NCI-H524 treated with DMSO at 0.1 percent for 48 hours (cell line): ENCODE measurements around the gene ZNF564.
"Not testable (repeated sequence)": the region's sequence is repeated elsewhere in the genome, so short reads cannot be mapped to it uniquely, and the experiment has no call there.

ENCODE experiments used
- DNase-seq: peaks from one replicate; lab custom pipeline; 2025; lab: John Stamatoyannopoulos, UW

The ZNF564 gene

GRCh38 chr19:12551060-12551832 is at the start of gene ZNF564:
ZNF564 (minus strand) TSS chr19:12551482; CDS start chr19:12551332, 150 bp downstream.
- DNase-seq, result peak; percentile 98

GRCh38 chr19:12597594-12597993 is 46.3 kb upstream of the ZNF564 start:
- no peak for DNase-seq

GRCh38 chr19:12596927-12597548 is 45.8 kb upstream of the ZNF564 start:
- DNase-seq, result no peak

GRCh38 chr19:12596485-12596884 is 45.2 kb upstream of the ZNF564 start:
- no peak for DNase-seq

GRCh38 chr19:12581100-12581499 is 29.8 kb upstream of the ZNF564 start:
- DNase-seq, result no peak

GRCh38 chr19:12580180-12580694 is 29.0 kb upstream of the ZNF564 start:
- DNase-seq, result no peak

- no peak for DNase-seq
Observed at GRCh38 chr19:12578641-12579040, 27.4 kb upstream of the ZNF564 start.

- no peak for DNase-seq
Observed at GRCh38 chr19:12574036-12574435, 22.8 kb upstream of the ZNF564 start.

- no peak for DNase-seq
Observed at GRCh38 chr19:12567951-12568350, 16.7 kb upstream of the ZNF564 start.

- not testable (repeated sequence) for DNase-seq
Observed at GRCh38 chr19:12566380-12566779, 15.1 kb upstream of the ZNF564 start.

- DNase-seq, result peak; percentile 30
Observed at GRCh38 chr19:12564016-12564664, 12.9 kb upstream of the ZNF564 start.

GRCh38 chr19:12555456-12555930 is 4.2 kb upstream of the ZNF564 start:
- DNase-seq, result no peak

- DNase-seq, result no peak
Observed at GRCh38 chr19:12546903-12547302, 4.4 kb downstream of the ZNF564 start.

- no peak for DNase-seq
Observed at GRCh38 chr19:12546068-12546467, 5.2 kb downstream of the ZNF564 start.

GRCh38 chr19:12545267-12545666 is 6.0 kb downstream of the ZNF564 start:
- DNase-seq, result no peak

- DNase-seq, result no peak
Observed at GRCh38 chr19:12544401-12544876, 6.8 kb downstream of the ZNF564 start.

GRCh38 chr19:12543855-12544254 is 7.4 kb downstream of the ZNF564 start:
- DNase-seq, result no peak

- no peak for DNase-seq
Observed at GRCh38 chr19:12527034-12527836, 24.0 kb downstream of the ZNF564 start.

GRCh38 chr19:12526542-12526941 is 24.7 kb downstream of the ZNF564 start:
- no peak for DNase-seq

GRCh38 chr19:12521996-12522395 is 29.3 kb downstream of the ZNF564 start:
- DNase-seq, result no peak

- no peak for DNase-seq
Observed at GRCh38 chr19:12513531-12514061, 37.7 kb downstream of the ZNF564 start.
